ENCODE measurements around the gene ACTR10.
A peak's percentile ranks its signal among the peaks of the same experiment; 100 is the strongest.

Gene ACTR10

DNA sequence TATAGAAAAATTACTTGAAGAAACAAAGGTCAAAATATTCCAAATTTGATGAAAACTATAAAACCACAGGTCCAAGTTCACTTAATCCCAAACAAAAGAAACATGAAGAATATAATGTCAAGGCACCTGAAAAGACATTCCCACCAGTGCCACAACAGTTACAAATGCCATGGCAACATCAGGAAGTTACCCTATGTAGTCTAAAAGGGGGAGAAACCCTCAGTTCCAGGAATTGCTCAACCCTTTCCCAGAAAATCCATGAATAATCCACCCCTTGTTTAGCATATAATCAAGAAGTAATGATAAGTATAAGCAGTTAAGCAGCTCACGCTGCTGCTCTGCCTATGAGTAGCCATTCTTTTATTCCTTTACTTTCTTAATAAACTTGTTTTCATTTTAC is 3.8 kb upstream of the ACTR10 start:
- ATAC-seq, result no peak
- Mint-ChIP-seq H3K27me3 (no peaks in the 10 kb centered on the region), H3K4me1 (peaks cover 32% of the 10 kb centered on the region), H3K27ac (no peak overlapping the region), H3K4me3 (no peak overlapping the region), H3K9me3 (no peaks in the 10 kb centered on the region)
- DNase-seq, result no peak

DNA sequence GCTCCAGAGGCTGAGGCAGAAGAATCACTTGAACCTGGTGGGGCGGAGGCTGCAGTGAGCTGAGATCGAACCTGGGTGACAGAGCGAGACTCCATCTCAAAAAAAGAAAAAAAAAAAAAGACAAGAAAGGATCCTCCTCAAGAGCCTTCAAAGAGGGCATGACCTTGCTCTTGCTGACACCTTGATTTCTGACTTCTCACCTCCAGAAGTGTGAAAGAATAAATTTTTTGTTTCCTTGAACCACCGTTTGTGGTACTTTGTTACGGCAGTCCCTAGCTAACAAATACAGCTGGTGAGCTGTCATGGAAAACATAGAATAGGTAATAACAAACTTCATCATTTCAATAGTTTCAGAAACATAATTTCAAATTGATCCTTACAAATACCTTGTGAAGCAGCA is 1.9 kb upstream of the ACTR10 start:
- Mint-ChIP-seq H3K4me1 (peaks cover 42% of the 10 kb centered on the region), H3K27me3 (no peaks in the 10 kb centered on the region), H3K9me3 (no peaks in the 10 kb centered on the region), H3K4me3 (no peak overlapping the region), H3K27ac (peak overlapping the region in 1 of 2 donors; percentile 22)
- DNase-seq (no peak), ATAC-seq (no peak)

DNA sequence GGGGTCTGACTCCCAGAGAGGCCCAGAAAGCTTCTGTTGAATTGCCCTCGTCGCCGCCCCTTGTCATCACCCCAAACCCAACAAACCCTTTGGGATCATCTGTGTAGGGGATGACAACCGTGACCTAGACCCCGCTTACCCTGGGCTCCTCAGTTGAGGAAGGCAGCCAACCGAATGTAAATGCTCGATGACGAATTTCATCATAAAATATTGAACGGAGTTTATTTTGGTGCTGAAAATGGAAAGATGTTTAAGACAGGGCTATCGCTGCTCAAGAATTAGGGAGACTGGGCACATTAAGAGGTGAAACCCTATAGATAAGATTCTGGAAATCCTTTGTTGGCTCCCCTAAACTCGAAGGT is 512 bp downstream of the ACTR10 start:
- ATAC-seq, result peak; percentile 18
- DNase-seq, result no peak
- Mint-ChIP-seq H3K27ac (peak overlapping the region; percentile 96 to 99), H3K4me3 (peak overlapping the region; percentile 95 to 97), H3K9me3 (no peaks in the 10 kb centered on the region), H3K4me1 (peaks cover 42% of the 10 kb centered on the region), H3K27me3 (no peaks in the 10 kb centered on the region)

DNA sequence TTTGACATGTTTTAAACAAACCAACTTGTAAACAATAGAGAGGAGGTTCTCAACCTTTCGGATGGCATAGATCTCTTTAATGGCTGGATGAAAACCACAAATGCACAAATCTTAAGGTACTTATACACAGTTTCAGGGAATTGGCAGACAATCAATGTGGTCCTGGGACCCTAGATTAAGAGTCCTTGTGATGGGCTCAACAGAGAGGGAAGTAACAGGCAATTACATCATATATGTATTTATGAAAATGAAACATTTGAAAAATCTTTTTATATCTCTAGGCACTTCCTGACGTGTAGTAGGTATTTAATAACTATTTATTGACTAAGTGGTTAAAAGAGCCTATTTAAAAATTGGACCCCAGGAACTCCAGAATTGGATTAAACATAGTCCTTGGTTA is 897 bp downstream of the ACTR10 start:
- no peak for ATAC-seq
- Mint-ChIP-seq H3K9me3 (no peaks in the 10 kb centered on the region), H3K27me3 (no peaks in the 10 kb centered on the region), H3K27ac (peak overlapping the region; percentile 96 to 99), H3K4me1 (peaks cover 38% of the 10 kb centered on the region), H3K4me3 (peak overlapping the region; percentile 95 to 97)
- no peak for DNase-seq

DNA sequence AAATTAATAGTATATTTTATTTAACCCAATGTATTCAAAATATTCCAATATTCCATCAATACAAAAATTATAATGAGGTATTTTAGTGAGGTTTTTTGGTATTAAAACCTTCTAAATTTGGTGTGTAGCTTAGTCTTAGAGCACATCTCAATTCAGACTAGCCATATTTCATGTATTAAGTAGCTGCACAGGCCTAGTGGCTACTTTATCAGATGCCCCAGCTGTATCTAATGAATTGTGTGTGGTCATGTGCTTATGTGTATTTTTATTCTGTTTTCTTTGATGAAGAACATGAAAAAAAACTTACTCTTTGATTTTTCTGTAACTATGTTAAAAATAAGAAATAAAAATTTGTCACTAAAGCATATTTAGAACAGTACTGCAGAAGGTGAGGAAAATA is 13.2 kb downstream of the ACTR10 start:
- no peaks in the 10 kb centered on the region for H3K9me3 Mint-ChIP-seq
- H3K4me3 Mint-ChIP-seq, result no peak overlapping the region
- no peak for DNase-seq
- H3K27ac Mint-ChIP-seq, result no peak overlapping the region
- no peaks in the 10 kb centered on the region for H3K4me1 Mint-ChIP-seq
- no peak for ATAC-seq
- H3K27me3 Mint-ChIP-seq, result no peaks in the 10 kb centered on the region

DNA sequence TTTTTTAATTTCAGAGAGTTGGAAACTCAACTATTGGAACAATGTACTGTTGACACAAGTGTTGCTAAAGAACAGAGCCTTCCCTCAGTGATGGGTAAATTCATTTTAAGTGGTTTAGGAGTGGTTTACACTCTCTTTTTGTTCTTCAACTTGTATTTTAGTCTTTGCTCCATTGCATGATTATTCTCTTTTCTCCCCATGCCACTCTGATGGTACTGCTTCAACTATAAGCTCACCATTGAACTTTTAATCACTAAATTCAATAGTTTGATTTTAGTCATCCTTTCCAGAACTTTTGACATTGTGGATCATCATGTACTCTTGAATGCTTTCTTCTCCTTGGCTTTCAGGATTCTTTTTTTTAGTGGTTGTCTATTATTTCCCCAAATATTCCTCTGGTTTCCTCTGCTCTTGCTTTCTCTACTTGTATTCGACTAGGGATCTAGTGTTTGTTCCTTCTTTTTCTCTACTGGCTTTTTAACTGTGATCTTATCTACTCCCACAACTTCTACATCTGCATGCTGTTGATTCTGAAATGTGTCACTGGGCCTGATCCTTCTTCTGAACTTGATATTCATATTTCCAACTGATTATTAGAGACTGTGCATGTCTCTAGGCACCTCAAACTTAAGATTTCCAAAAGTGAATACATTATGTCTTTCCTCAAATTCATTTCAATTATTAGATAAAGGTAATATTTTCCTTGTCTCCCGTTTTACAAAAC is 15.4 kb downstream of the ACTR10 start:
- no peak overlapping the region for H3K4me3 Mint-ChIP-seq
- DNase-seq (no peak), ATAC-seq (no peak)
- no peak overlapping the region for H3K27ac Mint-ChIP-seq
- H3K4me1 Mint-ChIP-seq, result no peaks in the 10 kb centered on the region
- H3K9me3 Mint-ChIP-seq, result no peaks in the 10 kb centered on the region
- no peaks in the 10 kb centered on the region for H3K27me3 Mint-ChIP-seq

DNA sequence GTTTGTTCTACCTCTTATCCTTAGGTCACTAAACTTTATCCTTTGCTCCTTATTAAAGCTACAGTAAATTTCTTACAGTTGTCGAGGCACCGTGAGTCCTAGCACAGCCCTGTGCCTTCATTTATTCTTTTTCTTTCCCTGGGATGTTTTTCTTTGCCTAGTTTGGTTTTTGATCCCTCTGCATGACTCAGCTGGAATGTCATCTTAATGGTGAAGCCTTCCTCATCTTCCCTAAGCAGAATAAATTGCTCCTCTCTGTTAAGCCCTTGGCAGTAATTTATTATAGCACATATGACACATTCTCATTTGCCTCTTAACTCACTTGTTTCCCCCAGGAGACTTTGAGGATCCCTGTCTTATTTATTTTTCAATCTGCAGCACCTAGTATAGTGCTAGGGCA is 16.6 kb downstream of the ACTR10 start:
- no peak overlapping the region for H3K4me3 Mint-ChIP-seq
- ATAC-seq, result no peak
- no peaks in the 10 kb centered on the region for H3K27me3 Mint-ChIP-seq
- H3K4me1 Mint-ChIP-seq, result no peaks in the 10 kb centered on the region
- no peak overlapping the region for H3K27ac Mint-ChIP-seq
- H3K9me3 Mint-ChIP-seq, result no peaks in the 10 kb centered on the region
- DNase-seq, result no peak

DNA sequence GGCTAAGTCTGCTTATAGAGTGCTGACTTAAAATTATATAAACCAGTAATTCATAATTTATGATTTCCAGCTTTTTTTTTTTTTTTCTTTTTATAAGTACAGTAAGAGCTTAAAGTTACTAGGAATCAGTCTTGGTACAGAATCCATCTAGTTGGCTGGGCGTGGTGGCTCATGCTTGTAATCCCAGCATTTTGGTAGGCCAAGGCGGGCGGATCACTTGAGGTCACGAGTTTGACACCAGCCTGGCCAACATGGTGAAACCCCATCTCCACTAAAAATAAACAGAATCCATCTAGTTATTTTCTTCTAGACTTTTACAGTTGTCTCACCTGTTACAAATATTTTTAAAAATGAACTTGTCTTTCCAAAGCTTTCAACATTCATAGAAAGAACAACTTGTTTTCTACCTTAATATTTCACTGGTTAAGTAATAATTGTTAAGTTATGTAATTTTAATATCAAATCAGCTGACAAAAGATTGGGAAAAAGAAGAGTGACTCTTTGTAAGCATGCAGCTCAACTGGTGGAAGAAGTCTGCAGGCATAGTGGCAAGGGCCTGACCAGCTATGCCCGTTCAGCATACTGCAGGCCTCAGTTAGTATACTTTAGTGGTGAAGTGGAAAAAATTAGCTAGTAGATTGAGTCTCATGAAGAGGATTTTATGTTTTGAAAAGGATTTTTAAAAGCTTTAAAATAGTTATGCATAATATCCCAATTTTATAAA is 27.3 kb downstream of the ACTR10 start:
- Mint-ChIP-seq H3K27me3 (no peaks in the 10 kb centered on the region), H3K27ac (no peak overlapping the region), H3K9me3 (no peaks in the 10 kb centered on the region), H3K4me1 (no peaks in the 10 kb centered on the region), H3K4me3 (no peak overlapping the region)
- no peak for ATAC-seq
- DNase-seq, result no peak

DNA sequence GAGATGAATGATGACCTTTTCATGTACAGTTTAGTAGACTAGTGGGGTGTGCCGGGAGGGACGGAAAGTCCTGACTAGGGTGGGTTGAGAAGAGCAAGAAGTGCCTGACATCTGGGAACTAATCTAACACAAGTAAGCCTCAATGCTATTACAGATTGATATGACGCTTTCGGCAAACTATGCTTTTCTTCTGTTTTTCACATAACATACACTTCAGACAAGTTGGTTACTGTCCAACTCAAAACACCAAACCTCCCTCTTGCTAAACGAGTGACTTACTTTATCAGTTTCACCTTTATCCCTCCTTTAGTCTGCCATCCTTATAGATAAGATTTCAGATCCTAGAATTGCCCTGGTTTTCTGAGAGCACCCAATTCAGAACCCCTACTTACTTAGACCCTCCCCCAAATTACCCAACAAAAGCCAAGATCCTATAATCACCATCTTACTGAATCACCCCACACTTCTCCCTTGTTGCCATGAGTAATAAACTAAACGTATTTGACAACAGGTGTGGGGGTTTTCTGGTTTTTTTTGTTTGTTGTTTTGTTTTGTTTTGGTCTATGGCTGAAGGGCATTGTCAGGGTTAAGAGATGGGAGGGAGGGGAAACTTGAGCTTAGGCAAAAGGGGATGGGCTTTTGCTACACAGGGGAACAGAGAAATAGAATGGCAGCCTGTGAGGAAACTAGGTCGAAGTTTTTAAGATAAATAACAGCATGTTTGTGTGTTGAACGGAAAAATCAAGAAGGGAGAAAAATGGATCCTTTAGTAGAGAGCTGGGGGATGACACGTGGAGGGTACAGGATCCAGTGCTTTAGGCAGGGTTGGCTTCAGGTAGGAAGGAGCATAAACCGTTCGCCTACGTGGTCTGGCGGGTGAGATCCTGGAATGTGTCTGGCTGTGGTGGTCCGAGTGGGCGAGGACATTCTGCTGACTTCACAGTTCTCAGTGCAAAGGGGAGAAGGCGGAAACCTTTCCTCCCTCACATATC is 38.6 kb downstream of the ACTR10 start:
- no peak overlapping the region for H3K27ac Mint-ChIP-seq
- H3K4me3 Mint-ChIP-seq, result no peak overlapping the region
- H3K4me1 Mint-ChIP-seq, result peaks cover 17% of the 10 kb centered on the region
- H3K9me3 Mint-ChIP-seq, result no peaks in the 10 kb centered on the region
- ATAC-seq (peak; percentile 35), DNase-seq (no peak)
- H3K27me3 Mint-ChIP-seq, result no peaks in the 10 kb centered on the region

DNA sequence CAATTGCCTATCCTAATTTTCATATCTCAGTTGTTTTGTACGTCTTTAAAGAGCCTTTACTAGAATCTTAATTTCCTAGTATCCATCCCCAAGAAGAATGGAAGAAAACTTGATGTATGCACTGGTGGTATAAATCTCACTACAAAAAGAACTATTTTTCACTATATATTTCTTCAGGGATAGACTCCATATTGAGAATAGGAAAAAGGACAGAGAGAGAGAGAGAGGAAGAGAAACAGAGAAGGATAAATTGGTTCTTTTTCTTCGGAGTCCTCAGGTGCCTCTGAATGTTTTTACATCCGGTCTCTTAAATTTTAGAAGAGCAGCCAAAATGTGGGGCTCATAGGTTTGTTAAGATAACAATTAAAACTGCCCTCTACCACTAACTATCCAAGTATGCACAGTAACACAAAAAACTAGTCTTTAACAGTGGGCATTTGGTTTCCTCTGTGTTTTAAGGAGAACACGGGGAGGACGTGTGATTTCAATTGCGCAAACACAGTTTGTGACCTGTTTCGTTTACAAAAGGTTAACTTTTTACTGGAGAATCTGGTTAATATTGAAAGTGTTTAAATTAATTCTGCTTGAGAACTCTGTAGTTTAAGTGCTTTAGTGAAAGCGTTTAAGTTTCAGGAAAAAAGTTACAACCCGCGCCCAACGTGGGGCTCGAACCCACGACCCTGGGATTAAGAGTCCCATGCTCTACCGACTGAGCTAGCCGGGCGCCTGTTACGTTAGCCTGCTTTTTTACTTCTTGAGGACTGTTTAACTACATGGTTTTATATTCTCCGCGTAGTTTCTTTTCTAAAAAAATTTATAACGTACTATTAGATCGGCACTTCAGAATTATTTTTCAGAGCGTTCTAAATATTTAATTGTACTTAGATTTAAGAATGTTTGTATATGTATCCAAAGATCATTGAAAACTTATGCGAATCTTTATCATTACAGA is 39.6 kb downstream of the ACTR10 start:
- DNase-seq (peak; percentile 72 to 78), ATAC-seq (peak; percentile 50)
- no peak overlapping the region for H3K4me3 Mint-ChIP-seq
- no peaks in the 10 kb centered on the region for H3K27me3 Mint-ChIP-seq
- H3K27ac Mint-ChIP-seq, result peak overlapping the region in 1 of 2 donors; percentile 83
- peaks cover 20% of the 10 kb centered on the region for H3K4me1 Mint-ChIP-seq
- no peaks in the 10 kb centered on the region for H3K9me3 Mint-ChIP-seq

DNA sequence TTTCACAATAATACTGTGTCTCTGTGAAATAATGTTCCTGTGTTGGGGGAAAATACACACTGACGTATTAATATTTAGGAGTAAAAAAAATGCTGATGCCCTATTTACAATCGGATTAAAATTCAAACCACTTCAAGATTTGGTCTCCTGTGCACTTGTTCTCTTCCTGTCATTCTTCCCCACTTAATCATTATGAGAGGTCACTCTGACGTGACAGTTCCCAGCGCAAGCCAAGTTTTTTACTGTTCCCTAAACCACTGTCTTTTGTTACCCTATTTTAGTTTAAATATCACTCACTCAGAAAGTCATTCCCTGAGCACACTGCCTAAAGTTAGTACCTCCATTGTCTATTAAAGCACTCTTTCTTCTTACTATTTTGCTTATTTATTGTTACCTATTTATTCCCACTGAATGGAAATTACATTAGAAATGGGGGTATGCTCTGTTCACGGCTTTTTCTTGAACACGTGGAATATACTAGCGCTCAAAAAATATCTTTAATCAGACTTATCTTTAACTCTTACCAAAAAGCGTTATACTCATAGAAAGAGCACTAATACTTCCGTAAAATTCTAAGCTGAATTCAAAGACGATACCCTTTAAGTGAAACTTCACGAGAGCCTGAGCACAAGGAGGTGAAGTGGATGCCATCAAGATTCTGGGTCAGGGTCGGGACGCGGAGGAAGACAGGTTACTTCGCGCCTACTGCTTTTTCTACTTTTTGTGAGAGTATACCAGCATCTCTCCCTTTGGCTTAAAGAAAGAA is 44.0 kb downstream of the ACTR10 start:
- DNase-seq (no peak), ATAC-seq (peak; percentile 25)
- Mint-ChIP-seq H3K4me3 (peak overlapping the region; percentile 88 to 99), H3K27ac (peak overlapping the region; percentile 92 to 99), H3K27me3 (no peaks in the 10 kb centered on the region), H3K4me1 (peaks cover 44% of the 10 kb centered on the region), H3K9me3 (no peaks in the 10 kb centered on the region)

DNA sequence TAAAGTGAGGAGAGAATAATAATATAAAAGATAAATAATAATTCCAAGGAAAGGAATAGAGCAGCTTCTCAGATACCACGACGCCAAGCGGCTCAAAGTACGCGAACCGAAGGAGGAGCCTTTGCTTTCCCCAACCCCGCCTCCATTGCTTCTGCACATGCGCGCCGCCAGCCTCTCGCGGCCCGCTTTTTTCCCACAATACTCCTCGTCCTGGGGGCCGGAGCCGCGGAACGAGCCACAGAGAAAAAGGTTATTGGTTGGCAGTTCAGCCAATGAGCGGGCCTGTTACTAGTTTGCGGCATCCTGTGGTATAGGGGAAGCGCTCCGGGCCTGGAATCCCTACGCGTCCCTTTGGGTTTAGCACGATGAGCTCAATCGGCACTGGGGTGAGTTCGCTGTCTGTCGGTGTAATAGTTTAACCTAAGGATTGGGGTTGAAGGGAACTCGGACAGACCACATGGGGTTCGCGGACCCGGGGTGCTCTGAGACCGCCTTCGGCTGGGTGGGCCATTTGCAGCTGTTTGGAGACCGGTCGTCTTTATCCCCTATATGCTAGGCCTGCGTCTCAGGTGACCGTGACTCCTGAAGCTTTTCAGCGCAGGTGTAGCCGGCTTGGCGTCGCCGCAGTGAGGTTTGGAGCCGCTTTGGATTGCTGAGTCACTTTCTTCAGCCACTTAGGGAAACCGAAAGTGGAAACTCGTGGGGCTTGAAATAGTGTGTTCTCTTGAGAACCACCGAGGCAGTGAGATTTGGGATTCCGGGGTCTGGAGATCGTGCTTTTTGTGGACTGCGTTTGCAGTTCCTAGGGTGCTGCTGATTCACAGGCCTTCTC is 44.8 kb downstream of the ACTR10 start, which contains the start of gene PSMA3:
TSS of gene PSMA3 (plus strand) at position 288 of the 832 bp plus-strand sequence. CDS start at position 366, 78 bp downstream.
- peak; percentile 95 to 98 for DNase-seq
- Mint-ChIP-seq H3K4me1 (peaks cover 44% of the 10 kb centered on the region), H3K4me3 (peak within 1 kb of the TSS; percentile 88 to 99), H3K27ac (peak within 1 kb of the TSS; percentile 98 to 99), H3K9me3 (no peaks in the 10 kb centered on the region), H3K27me3 (no peaks in the 10 kb centered on the region)
- ATAC-seq, result peak; percentile 97

DNA sequence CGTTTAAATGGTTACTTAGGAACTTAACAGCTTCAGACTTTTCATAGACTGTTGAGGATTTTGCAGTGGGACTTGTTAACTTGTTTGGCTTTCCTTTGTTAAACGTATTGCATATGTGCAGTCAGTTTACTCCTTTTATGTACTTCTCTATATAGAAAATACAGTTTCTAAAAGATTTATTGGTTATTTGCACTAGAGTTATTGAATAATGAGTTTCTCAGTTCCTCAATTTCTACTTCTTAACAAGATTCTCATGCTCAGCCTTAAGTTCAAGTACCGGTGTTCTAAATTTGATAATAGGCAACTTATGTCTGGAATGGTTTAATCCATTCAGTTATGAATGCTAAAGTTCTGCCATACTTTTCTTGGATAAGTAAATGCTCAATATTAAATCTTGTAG is 45.6 kb downstream of the ACTR10 start:
- ATAC-seq (no peak), DNase-seq (no peak)
- Mint-ChIP-seq H3K4me1 (peaks cover 50% of the 10 kb centered on the region), H3K27ac (peak overlapping the region; percentile 98 to 99), H3K4me3 (peak overlapping the region; percentile 88 to 99), H3K9me3 (no peaks in the 10 kb centered on the region), H3K27me3 (no peaks in the 10 kb centered on the region)

All from stimulated activated naive CD8-positive, alpha-beta T cell treated with anti-CD3 and anti-CD28 coated beads, Interleukin-15, amount 100 ng/mL, for 72 hours (primary cell).